Measurements from ENCODE around the gene KAT7. TPM values are rescaled to one million over a fixed set of nuclear protein-coding genes. Genes with fewer than 3 reads are reported as not detected.

KAT7 gene
- total and polyA plus RNA-seq, 11 donors, result 10.1 to 80.9 (median 52.7) TPM

DNA sequence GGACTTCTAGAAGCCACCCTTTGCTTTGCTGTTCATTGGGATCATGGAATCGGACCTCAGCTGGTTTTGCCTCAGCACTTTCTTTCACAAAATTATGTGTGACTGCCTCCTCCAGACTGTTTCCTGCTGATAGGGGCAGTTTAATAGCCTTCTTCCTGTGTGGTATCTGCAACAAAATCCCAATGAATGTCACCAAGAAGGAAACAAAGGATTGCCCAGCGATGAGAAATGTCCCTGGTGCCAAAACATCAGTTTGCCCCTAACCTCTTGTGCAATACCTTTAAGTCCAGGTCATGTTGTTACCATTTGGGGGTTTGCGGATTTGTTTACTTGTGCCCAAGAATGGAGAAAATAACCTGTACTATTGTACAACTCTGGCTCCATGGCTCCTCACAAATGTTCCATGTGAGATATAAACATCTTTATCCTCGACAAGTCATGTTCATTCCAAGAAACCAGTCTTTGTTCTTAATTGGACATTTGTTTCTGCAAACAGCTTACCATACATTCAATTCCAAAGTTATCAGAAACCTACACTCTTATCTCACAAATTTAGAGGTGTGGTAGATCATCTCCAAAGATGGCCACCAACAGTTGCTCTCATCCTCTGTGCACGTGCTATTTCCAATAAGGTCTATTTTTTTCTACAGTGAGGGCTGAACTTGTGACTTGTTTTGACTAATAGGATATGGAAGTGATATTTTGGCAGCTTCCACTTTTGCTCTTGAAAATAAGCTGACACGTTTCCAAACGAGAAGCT lies 44.5 kb downstream of the KAT7 start:
- Histone ChIP-seq H3K4me1 (peaks cover 4 to 72% (median 37%) of the 10 kb centered on the region in 12 donors), H3K36me3 (peaks cover 0 to 67% (median 51%) of the 10 kb centered on the region in 9 donors), H3K27ac (peak overlapping the region in 5 of 12 donors; percentile 3 to 50 (median 14)), H3K9me3 (no peaks in the 10 kb centered on the region), H3K4me3 (no peak overlapping the region), H3K27me3 (no peaks in the 10 kb centered on the region)
- ATAC-seq, result no peak
- no peak for DNase-seq
- 51 to 54% (median 53%) methylated on average over 7 of the region's 7 CpGs for WGBS, 4 donors
- intact Hi-C loops (cut with DNase I), result no loop called here
- TF ChIP-seq POLR2A (IDR thresholded peaks at IDR 0.05), result no peak
- TF ChIP-seq, protein P1, sequence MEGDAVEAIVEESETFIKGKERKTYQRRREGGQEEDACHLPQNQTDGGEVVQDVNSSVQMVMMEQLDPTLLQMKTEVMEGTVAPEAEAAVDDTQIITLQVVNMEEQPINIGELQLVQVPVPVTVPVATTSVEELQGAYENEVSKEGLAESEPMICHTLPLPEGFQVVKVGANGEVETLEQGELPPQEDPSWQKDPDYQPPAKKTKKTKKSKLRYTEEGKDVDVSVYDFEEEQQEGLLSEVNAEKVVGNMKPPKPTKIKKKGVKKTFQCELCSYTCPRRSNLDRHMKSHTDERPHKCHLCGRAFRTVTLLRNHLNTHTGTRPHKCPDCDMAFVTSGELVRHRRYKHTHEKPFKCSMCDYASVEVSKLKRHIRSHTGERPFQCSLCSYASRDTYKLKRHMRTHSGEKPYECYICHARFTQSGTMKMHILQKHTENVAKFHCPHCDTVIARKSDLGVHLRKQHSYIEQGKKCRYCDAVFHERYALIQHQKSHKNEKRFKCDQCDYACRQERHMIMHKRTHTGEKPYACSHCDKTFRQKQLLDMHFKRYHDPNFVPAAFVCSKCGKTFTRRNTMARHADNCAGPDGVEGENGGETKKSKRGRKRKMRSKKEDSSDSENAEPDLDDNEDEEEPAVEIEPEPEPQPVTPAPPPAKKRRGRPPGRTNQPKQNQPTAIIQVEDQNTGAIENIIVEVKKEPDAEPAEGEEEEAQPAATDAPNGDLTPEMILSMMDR (IDR thresholded peaks at IDR 0.05), result no peak

DNA sequence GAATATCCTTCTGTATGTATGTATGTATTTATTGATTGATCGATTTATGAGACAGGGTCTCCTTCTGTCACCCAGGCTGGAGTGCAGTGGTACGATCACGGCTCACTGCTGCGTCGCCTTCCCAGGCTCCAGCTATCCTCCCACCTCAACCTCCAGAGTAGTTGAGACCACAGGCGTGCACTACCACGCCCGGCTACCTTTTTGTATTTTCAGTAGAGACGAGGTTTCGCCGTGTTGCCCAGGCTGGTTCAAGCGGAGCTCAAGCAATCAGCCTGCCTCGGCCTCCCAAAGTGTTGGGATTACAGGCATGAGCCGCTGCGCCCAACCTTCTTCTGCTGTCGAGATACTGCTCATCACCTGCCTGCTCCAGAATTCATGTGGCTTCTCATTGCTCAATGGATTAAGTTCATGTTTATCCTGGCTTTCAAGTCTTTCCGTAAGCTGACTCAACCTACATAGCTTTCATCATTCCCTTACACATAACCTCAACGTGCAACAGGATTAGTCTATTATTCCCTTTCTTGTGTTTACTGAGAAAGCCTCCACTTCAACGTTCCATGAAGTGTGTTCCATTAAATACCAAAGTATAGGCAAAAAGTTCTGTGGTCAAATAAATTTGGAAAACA lies 45.8 kb downstream of the KAT7 start:
- H3K4me1 ChIP-seq, result peaks cover 4 to 61% (median 35%) of the 10 kb centered on the region in 12 donors
- no peak for DNase-seq
- H3K27me3 ChIP-seq, result no peaks in the 10 kb centered on the region
- H3K36me3 ChIP-seq, result peaks cover 0 to 57% (median 44%) of the 10 kb centered on the region in 9 donors
- ATAC-seq, result no peak
- no peak for TF ChIP-seq POLR2A (IDR thresholded peaks at IDR 0.05)
- TF ChIP-seq, protein P1 (IDR thresholded peaks at IDR 0.05), result no peak
- 98% methylated on average over 19 of the region's 19 CpGs for WGBS, 4 donors
- H3K9me3 ChIP-seq, result no peaks in the 10 kb centered on the region
- no peak overlapping the region for H3K4me3 ChIP-seq
- intact Hi-C loops (cut with DNase I), result no loop called here
- H3K27ac ChIP-seq, result peak overlapping the region in 1 of 12 donors; percentile 50

DNA sequence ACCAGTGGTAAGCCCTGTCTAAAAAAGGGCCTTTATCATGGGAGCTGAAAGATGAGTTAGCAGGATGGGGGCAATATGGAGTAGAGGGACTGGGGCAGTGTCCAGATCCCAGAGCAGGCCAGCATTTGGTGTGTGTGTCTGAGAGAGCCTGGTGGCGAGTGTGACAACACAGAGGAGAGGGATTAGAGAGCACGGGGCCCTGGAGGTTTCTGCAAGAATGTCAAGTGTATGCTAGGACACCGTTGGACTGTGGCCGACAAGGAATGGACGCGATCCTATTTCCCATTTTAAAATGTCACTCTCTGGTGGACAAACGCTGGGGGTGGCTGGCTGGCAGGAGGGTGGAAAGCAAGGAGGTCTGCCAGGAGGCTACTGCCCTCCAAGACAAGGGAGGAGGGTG lies 47.0 kb downstream of the KAT7 start:
- Histone ChIP-seq H3K9me3 (no peaks in the 10 kb centered on the region), H3K4me1 (peaks cover 4 to 57% (median 31%) of the 10 kb centered on the region in 12 donors), H3K36me3 (peaks cover 0 to 45% (median 34%) of the 10 kb centered on the region in 9 donors), H3K27ac (peak overlapping the region in 8 of 12 donors; percentile 10 to 67 (median 24)), H3K4me3 (no peak overlapping the region), H3K27me3 (no peaks in the 10 kb centered on the region)
- TF ChIP-seq, protein P1 (IDR thresholded peaks at IDR 0.05), result no peak
- no peak for TF ChIP-seq POLR2A (IDR thresholded peaks at IDR 0.05)
- intact Hi-C loops (cut with DNase I), result no loop called here
- DNase-seq (no peak), ATAC-seq (peak in 1 of 4 donors; percentile 16)
- 72 to 85% (median 75%) methylated on average over 7 of the region's 7 CpGs for WGBS, 4 donors

Data from heart left ventricle (tissue), 16 donors.